Activated CD4-positive, alpha-beta T cell treated with anti-CD3 and anti-CD28 coated beads, Interleukin-2, amount 10 ng/mL, durations not matched to agents 7 days and 5 days (primary cell): ENCODE measurements around the gene SLC12A8. TPM values are rescaled to one million over a fixed set of nuclear protein-coding genes. Genes with fewer than 3 reads are reported as not detected.
A peak's percentile ranks its signal among the peaks of the same experiment; 100 is the strongest.

ENCODE experiments used
- CTCF ChIA-PET: fragments of 350-600 bp; sonication (Branson Sonifier 250); formaldehyde crosslinking; loops from one replicate; lab custom pipeline; 2021; ENCODE audit warnings: antibody characterized with exemption; lab: Charles Lee
- POLR2A ChIA-PET: fragments of 350-600 bp; sonication (Branson Sonifier 250); formaldehyde crosslinking; loops from one replicate; lab custom pipeline; 2021; ENCODE audit warnings: antibody characterized with exemption; lab: Charles Lee
- DNase-seq: peaks from one replicate; pipeline ENCODE4 v3.0.0-alpha.2; 2020
- H3K27ac Mint-ChIP-seq: one replicate; pipeline ENCODE4 v1.8.0; 2021; ENCODE audit warnings: mild to moderate bottlenecking, moderate library complexity, mixed read lengths
- H3K27me3 Mint-ChIP-seq: one replicate; pipeline ENCODE4 v1.8.0; 2021; ENCODE audit warnings: mixed read lengths
- H3K36me3 Mint-ChIP-seq: one replicate; pipeline ENCODE4 v1.8.0; 2021; ENCODE audit warnings: low read depth, mixed read lengths
- H3K4me1 Mint-ChIP-seq: one replicate; pipeline ENCODE4 v1.8.0; 2021; ENCODE audit warnings: mixed read lengths
- H3K4me3 Mint-ChIP-seq: one replicate; pipeline ENCODE4 v1.8.0; 2021; ENCODE audit warnings: mild to moderate bottlenecking, moderate library complexity, mixed read lengths
- H3K9me3 Mint-ChIP-seq: one replicate; pipeline ENCODE4 v1.8.0; 2021; ENCODE audit warnings: mixed read lengths
- total RNA-seq, 2 experiments: library from RNA; stranded (reverse); gene quantifications; one replicate each; pipeline ENCODE4 v1.2.3, GENCODE V29; 2021

The SLC12A8 gene
- total RNA-seq, 2 experiments from 2014 or later = 0.10 to 0.37 TPM

DNA sequence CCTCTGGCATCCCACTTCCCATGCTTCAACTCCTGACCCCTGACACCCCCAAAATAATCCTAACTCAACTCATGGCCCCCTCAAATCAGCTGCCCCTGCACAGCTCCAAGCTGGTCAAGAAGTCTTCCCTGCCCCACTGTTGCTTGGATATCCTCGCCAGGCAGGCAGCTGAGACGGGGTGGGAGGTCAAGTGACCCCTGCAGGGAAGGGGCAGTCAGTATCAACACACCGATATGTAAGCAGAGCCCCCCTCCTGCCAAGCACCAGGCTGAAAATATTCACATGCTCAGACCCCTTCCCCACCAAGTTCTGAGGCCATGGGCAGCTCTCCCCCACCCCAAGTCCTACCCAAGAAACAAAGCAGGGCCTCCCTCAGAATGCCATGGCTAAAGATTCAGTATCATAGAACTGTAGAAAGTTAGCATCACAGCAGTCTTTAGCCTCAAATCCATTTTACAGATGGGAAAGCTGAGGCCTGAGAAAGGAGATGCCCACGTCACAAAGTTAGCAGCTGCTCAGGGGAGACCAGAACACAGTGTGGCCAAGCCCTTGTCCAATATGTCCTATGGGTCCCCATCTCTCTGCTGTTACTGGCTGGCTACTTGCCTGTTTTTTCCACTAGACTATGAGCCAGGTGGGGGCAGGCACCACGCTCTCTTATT, 67.8 kb downstream of the SLC12A8 start:
- ChIA-PET CTCF (no interaction called here), POLR2A (no interaction called here)
- no peaks in the 10 kb centered on the region for H3K9me3 Mint-ChIP-seq
- DNase-seq = no peak
- H3K27me3 Mint-ChIP-seq = peaks cover 56% of the 10 kb centered on the region
- H3K4me1 Mint-ChIP-seq = peaks cover 69% of the 10 kb centered on the region
- peaks cover 9% of the 10 kb centered on the region for H3K36me3 Mint-ChIP-seq
- no peak overlapping the region for H3K27ac Mint-ChIP-seq
- H3K4me3 Mint-ChIP-seq = no peak overlapping the region

- Mint-ChIP-seq H3K9me3 (no peaks in the 10 kb centered on the region), H3K4me1 (peaks cover 70% of the 10 kb centered on the region), H3K27me3 (peaks cover 56% of the 10 kb centered on the region), H3K36me3 (peaks cover 9% of the 10 kb centered on the region), H3K4me3 (no peak overlapping the region), H3K27ac (no peak overlapping the region)
- DNase-seq = no peak
- POLR2A ChIA-PET = no interaction called here
- CTCF ChIA-PET = interaction anchor here (0.7 to 2.3 kb wide), 4 partner anchors 14 to 515 kb away, joined by 3 to 6 read pairs (median 3); no protein-coding TSS in a partner anchor
These were observed 68.4 kb downstream of the SLC12A8 start for GRCh38 chr3:125143982-125144652.

GRCh38 chr3:125143538-125143937, 69.0 kb downstream of the SLC12A8 start:
- Mint-ChIP-seq H3K27me3 (peaks cover 53% of the 10 kb centered on the region), H3K9me3 (no peaks in the 10 kb centered on the region), H3K27ac (no peak overlapping the region), H3K36me3 (peaks cover 9% of the 10 kb centered on the region), H3K4me3 (no peak overlapping the region), H3K4me1 (peaks cover 67% of the 10 kb centered on the region)
- no peak for DNase-seq
- POLR2A ChIA-PET = no interaction called here
- CTCF ChIA-PET = interaction anchor here (0.5 to 2.3 kb wide), 5 partner anchors 14 to 516 kb away, joined by 3 to 6 read pairs (median 3); no protein-coding TSS in a partner anchor

- POLR2A ChIA-PET = no interaction called here
- Mint-ChIP-seq H3K4me1 (peaks cover 66% of the 10 kb centered on the region), H3K27ac (peak overlapping the region; percentile 51), H3K4me3 (no peak overlapping the region), H3K36me3 (peaks cover 9% of the 10 kb centered on the region), H3K9me3 (no peaks in the 10 kb centered on the region), H3K27me3 (peaks cover 52% of the 10 kb centered on the region)
- DNase-seq = no peak
- CTCF ChIA-PET = interaction anchor here (1.0 to 2.3 kb wide), 3 partner anchors 11 to 15 kb away, joined by 3 to 6 read pairs (median 4); no protein-coding TSS in a partner anchor
These were observed 69.6 kb downstream of the SLC12A8 start for GRCh38 chr3:125142940-125143339.

DNA sequence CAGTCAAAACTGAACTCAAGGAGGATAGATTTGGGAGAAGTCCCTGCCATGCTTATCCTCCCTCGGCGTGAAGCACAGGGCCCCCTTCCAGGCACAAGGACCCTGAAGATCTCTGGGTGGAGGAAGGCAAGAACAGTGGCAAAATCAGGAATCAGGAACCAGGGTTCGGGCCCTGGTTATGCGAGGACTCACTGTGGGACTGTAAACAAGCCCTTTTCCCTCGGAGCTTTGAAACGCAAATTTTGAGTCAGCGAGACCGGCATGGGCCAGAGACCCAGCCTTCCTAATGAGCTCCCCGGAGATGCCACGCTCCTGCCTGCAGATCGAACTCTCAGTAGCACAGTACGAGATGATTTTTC, 70.1 kb downstream of the SLC12A8 start:
- ChIA-PET POLR2A (no interaction called here), CTCF (interaction anchor here (1.0 to 2.3 kb wide), 4 partner anchors 8 to 15 kb away, joined by 3 to 6 read pairs (median 4); no protein-coding TSS in a partner anchor)
- peaks cover 9% of the 10 kb centered on the region for H3K36me3 Mint-ChIP-seq
- no peak for DNase-seq
- peak overlapping the region; percentile 62 for H3K4me3 Mint-ChIP-seq
- H3K27me3 Mint-ChIP-seq = peaks cover 54% of the 10 kb centered on the region
- peak overlapping the region; percentile 94 for H3K27ac Mint-ChIP-seq
- no peaks in the 10 kb centered on the region for H3K9me3 Mint-ChIP-seq
- H3K4me1 Mint-ChIP-seq = peaks cover 65% of the 10 kb centered on the region

DNA sequence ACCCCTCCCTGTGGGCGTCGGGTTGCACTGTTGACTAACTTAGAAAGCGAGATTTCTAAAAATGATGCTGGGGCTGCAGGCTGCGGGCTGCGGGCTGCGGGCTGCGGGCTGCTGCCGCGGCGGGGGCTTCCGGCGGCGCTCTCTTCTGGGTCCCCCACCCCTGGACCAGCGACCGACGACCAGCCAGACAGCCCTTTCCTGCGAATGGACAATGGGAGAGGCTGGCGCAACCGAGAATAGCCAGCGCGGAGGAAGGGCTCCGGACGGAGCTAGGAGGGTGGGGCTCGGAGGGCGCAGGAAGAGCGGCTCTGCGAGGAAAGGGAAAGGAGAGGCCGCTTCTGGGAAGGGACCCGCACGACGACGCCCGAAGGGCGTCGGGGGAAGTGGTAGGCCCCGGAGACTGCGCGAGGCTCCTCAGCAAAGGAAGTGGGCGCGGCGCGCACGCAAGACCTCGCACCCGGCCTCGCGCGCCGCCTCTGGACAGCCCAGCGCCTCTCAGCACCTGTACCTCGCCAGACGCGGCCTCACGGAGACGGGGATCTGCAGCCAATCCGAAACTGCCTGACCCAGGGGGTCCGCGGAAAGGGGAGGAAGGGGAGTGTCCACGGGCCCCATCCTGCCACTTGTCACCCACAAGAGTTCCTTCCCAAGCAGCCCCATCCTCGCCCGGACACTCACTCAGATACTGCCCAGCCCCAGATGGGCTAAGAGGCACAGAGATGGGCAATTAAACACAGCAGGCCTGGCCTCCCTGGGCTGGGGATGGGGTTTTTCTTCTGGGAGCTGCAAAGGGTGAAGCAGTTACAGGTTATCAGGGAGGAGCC, 70.7 kb downstream of the SLC12A8 start:
- DNase-seq = peak; percentile 77
- ChIA-PET CTCF (interaction anchor here (1.0 to 2.3 kb wide), 4 partner anchors 9 to 16 kb away, joined by 3 to 6 read pairs (median 4); no protein-coding TSS in a partner anchor), POLR2A (no interaction called here)
- peak overlapping the region; percentile 94 for H3K27ac Mint-ChIP-seq
- H3K4me3 Mint-ChIP-seq = peak overlapping the region; percentile 62
- H3K9me3 Mint-ChIP-seq = no peaks in the 10 kb centered on the region
- H3K4me1 Mint-ChIP-seq = peaks cover 61% of the 10 kb centered on the region
- peaks cover 48% of the 10 kb centered on the region for H3K27me3 Mint-ChIP-seq
- H3K36me3 Mint-ChIP-seq = peaks cover 9% of the 10 kb centered on the region

DNA sequence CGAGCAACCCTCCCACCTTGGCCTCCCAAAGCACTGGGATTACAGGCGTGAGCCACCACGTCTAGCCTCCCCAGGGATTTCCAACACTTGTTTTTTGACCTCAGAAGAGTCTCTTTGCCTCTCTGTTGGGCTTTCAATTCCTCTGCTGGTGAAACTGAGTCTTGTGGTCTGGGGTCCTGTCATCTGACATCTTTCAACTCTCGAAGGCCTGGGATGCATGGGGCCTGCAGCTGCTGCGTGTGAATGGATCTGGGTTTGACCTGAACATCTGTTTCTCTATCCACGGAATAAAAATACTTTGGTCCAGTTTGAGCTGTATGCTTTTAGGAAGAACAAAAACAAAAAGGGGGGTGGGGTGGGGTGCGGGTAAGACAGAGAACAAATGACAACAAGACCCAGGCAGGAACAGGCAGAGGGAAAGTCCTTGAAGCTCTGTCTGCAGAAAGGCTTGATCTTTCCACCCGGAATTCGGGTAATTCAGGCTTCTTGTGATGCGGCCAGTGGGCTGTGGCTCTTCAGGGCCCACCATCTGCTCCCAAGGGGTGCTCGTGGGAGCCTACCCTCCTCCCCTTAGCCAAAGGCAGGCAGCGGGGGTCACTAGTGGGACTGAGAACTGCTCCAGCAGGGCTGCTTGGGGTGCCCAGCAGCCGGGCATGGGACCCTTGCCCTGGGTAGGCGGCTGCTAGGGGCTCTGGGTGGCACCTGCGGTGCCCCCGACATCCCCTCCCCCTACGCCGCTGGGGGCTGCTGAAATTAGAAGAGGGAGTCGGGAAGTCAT, 71.5 kb downstream of the SLC12A8 start:
- DNase-seq = no peak
- Mint-ChIP-seq H3K27ac (peak overlapping the region; percentile 94), H3K27me3 (peaks cover 50% of the 10 kb centered on the region), H3K36me3 (peaks cover 9% of the 10 kb centered on the region), H3K9me3 (no peaks in the 10 kb centered on the region), H3K4me3 (peak overlapping the region; percentile 62), H3K4me1 (peaks cover 66% of the 10 kb centered on the region)
- ChIA-PET POLR2A (no interaction called here), CTCF (interaction anchor here (0.5 to 1.7 kb wide), 5 partner anchors 10 to 380 kb away, joined by 3 to 5 read pairs (median 3); no protein-coding TSS in a partner anchor)

DNA sequence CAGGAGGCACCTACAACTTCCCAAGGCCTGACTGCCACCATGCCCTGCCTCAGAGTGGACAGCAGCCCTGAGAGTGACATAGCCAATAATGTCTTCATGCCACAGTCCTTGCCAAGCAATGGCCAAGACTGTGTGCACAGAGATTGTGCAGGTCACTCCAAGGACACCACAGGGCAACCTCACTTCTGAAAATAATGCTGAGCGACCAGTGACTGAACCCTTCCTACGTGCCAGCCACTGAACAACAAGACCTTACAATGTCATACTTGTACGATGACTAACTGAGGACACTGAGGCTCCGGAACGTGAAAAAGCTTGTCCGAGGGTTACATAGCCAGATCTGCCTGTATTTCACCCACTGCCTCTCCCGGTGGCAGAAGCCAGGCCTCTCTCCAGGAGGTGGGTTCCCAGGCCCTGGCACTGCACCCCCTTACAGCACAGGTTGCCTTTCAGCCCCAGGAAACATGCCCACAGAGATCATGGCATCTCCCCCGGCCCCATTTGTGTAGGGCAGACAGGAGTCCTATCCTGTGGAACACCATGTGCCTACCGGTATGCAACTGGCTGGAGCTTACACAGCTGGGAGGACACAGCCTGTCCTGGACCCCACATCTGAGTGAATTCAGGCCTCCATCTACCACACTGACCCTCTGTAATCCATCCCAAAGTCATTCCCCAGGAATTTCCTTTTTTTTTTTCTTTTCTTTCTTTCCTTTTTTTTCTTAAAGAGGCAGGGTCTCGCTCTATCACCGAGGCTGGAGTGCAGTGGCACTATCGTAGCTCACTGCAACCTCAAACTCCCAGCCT, 72.3 kb downstream of the SLC12A8 start:
- peaks cover 53% of the 10 kb centered on the region for H3K27me3 Mint-ChIP-seq
- POLR2A ChIA-PET = no interaction called here
- peaks cover 69% of the 10 kb centered on the region for H3K4me1 Mint-ChIP-seq
- H3K27ac Mint-ChIP-seq = peak overlapping the region; percentile 75
- peaks cover 9% of the 10 kb centered on the region for H3K36me3 Mint-ChIP-seq
- no peak for DNase-seq
- no peak overlapping the region for H3K4me3 Mint-ChIP-seq
- no peaks in the 10 kb centered on the region for H3K9me3 Mint-ChIP-seq
- CTCF ChIA-PET = interaction anchor here (0.5 to 1.7 kb wide), 4 partner anchors 14 to 379 kb away, joined by 3 read pairs; no protein-coding TSS in a partner anchor

DNA sequence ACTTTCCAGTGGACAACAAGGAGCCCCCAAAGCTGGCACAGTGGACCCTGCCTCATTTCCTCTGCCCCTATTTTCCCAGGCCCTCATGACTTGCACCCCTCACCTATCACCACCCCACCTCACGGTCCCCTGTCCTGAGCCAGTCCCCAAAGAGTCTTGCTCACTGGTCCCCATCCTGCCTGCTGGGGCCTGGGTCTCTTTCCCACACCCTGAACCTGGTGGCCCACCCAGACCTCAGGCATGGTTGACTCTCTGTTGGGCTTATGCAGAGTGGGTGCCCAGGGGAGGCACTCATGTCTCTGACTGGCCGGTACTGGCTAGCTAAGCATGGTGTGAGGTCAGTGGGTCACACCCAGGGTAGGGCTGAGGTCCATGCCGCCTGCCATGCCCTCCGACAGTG, 73.2 kb downstream of the SLC12A8 start:
- Mint-ChIP-seq H3K27me3 (peaks cover 53% of the 10 kb centered on the region), H3K4me3 (no peak overlapping the region), H3K9me3 (no peaks in the 10 kb centered on the region), H3K4me1 (peaks cover 64% of the 10 kb centered on the region), H3K36me3 (peaks cover 9% of the 10 kb centered on the region), H3K27ac (no peak overlapping the region)
- no peak for DNase-seq
- CTCF ChIA-PET = interaction anchor here (1.7 kb wide), 1 partner anchor 15 kb away, joined by 3 read pairs; no protein-coding TSS in a partner anchor
- POLR2A ChIA-PET = no interaction called here

GRCh38 chr3:125137358-125138033, 75.1 kb downstream of the SLC12A8 start:
- Mint-ChIP-seq H3K36me3 (peaks cover 4% of the 10 kb centered on the region), H3K9me3 (no peaks in the 10 kb centered on the region), H3K27me3 (peaks cover 53% of the 10 kb centered on the region), H3K27ac (no peak overlapping the region), H3K4me1 (peaks cover 57% of the 10 kb centered on the region), H3K4me3 (no peak overlapping the region)
- no peak for DNase-seq
- POLR2A ChIA-PET = interaction anchor here (1.0 kb wide), 1 partner anchor 11 kb away, joined by 4 read pairs; no protein-coding TSS in a partner anchor
- CTCF ChIA-PET = interaction anchor here (0.8 to 1.0 kb wide), 2 partner anchors 12 to 18 kb away, joined by 3 read pairs; no protein-coding TSS in a partner anchor

DNA sequence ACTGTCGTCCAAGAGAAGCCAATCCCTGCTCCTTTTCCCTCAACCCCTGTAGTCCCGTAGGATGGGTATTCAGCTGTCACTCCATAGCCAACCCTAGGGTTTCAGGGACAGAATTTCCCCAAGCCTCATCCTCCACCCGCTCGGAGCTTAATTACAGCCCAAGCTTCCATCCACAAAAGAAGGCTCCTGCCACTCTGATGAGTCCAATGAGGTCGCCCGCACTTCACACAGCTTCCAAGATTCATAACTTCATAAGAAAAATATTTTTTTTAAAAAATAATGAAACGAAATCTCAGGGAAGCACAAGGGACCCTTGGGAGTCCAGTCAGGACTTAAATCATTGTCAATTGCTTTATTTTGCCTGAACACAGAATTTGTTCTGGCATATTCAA, 75.6 kb downstream of the SLC12A8 start:
- no peak for DNase-seq
- H3K27me3 Mint-ChIP-seq = peaks cover 55% of the 10 kb centered on the region

More for the DNA sequence above, 75.6 kb downstream of the SLC12A8 start:
- ChIA-PET POLR2A (interaction anchor here (1.0 kb wide), 1 partner anchor 11 kb away, joined by 4 read pairs; no protein-coding TSS in a partner anchor), CTCF (interaction anchor here (0.8 to 1.0 kb wide), 2 partner anchors 11 to 17 kb away, joined by 3 read pairs; no protein-coding TSS in a partner anchor)
- no peaks in the 10 kb centered on the region for H3K9me3 Mint-ChIP-seq
- no peak overlapping the region for H3K4me3 Mint-ChIP-seq
- H3K27ac Mint-ChIP-seq = no peak overlapping the region
- H3K36me3 Mint-ChIP-seq = peaks cover 4% of the 10 kb centered on the region
- H3K4me1 Mint-ChIP-seq = peaks cover 56% of the 10 kb centered on the region
